OCI-LY7 (cell line): ENCODE measurements around the gene MCL1. TPM values are rescaled to one million over a fixed set of nuclear protein-coding genes. Genes with fewer than 3 reads are reported as not detected.

Experiments used
- BruUV-seq: library from RNA; stranded (reverse); fragments of 400-500 nt; replicated peaks from 2 replicates; lab custom pipeline; 2021; lab: Mats Ljungman, UMichigan
- CTCF ChIA-PET: fragments of 300-600 bp; sonication (Branson Sonifier 250); formaldehyde crosslinking; loops from one replicate; lab custom pipeline; 2022; ENCODE audit warnings: antibody characterized with exemption; ENCODE audit not compliant: unreplicated experiment; lab: Charles Lee
- POLR2A ChIA-PET: fragments of 300-600 bp; sonication (Branson Sonifier 250); formaldehyde crosslinking; loops from one replicate; lab custom pipeline; 2022; ENCODE audit warnings: antibody characterized with exemption; lab: Charles Lee
- DNase-seq: peaks from one replicate; pipeline ENCODE4 v3.0.0-alpha.2; 2015; ENCODE audit warnings: low spot score
- H2AFZ ChIP-seq: fragments of 200-600 bp; sonication (generic), shearing (Covaris generic); 2 replicates; pipeline ENCODE4 v1.6.1; 2014; ENCODE audit warnings: mild to moderate bottlenecking, antibody characterized with exemption, low read length, moderate library complexity
- H3K27ac ChIP-seq: fragments of 200-600 bp; sonication (generic); 2 replicates; pipeline ENCODE4 v1.5.1; 2014; ENCODE audit warnings: mixed run types, low read depth, mild to moderate bottlenecking, moderate library complexity, low read length, inconsistent platforms; ENCODE audit not compliant: poor library complexity, severe bottlenecking
- H3K36me3 ChIP-seq: fragments of 200-600 bp; sonication (generic); 2 replicates; pipeline ENCODE4 v1.6.1; 2014; ENCODE audit warnings: mild to moderate bottlenecking, antibody characterized with exemption, low read length, moderate library complexity, mixed read lengths; ENCODE audit not compliant: insufficient read depth
- H3K4me1 ChIP-seq: fragments of 200-600 bp; sonication (generic); 2 replicates; pipeline ENCODE4 v1.5.1; 2014; ENCODE audit warnings: mild to moderate bottlenecking, low read length; ENCODE audit not compliant: insufficient read depth, poor library complexity, severe bottlenecking
- H3K4me2 ChIP-seq: fragments of 200-600 bp; sonication (generic); 2 replicates; pipeline ENCODE4 v1.6.1; 2014; ENCODE audit warnings: mild to moderate bottlenecking, low read length
- H3K4me3 ChIP-seq: fragments of 200-600 bp; sonication (generic); 2 replicates; pipeline ENCODE4 v1.5.1; 2014; ENCODE audit warnings: mild to moderate bottlenecking, low read depth, low read length; ENCODE audit not compliant: poor library complexity, severe bottlenecking
- H3K79me2 ChIP-seq: fragments of 200-600 bp; sonication (generic); 2 replicates; pipeline ENCODE4 v1.6.1; 2016; ENCODE audit warnings: low read depth, mild to moderate bottlenecking, low read length, moderate library complexity, mixed read lengths; ENCODE audit not compliant: insufficient read depth
- H3K9me2 ChIP-seq: fragments of 200-600 bp; sonication (generic); 2 replicates; pipeline ENCODE4 v1.6.1; 2016; ENCODE audit warnings: mild to moderate bottlenecking, low read length, mixed read lengths; ENCODE audit not compliant: insufficient read depth
- H3K9me3 ChIP-seq: fragments of 200-600 bp; sonication (generic); 2 replicates; pipeline ENCODE4 v1.6.1; 2014; ENCODE audit warnings: mild to moderate bottlenecking, mixed run types, low read length, mixed read lengths
- H4K20me1 ChIP-seq: fragments of 200-600 bp; sonication (generic); 2 replicates; pipeline ENCODE4 v1.6.1; 2014; ENCODE audit warnings: mild to moderate bottlenecking, antibody characterized with exemption, low read length, moderate library complexity, mixed read lengths; ENCODE audit not compliant: insufficient read depth
- EZH2phosphoT487 ChIP-seq: fragments of 200-600 bp; sonication (generic); IDR thresholded peaks from 2 replicates; pipeline ENCODE4 v1.6.1; 2018; ENCODE audit warnings: low read depth, borderline replicate concordance, mild to moderate bottlenecking, mixed run types, antibody characterized with exemption, low read length, moderate library complexity, mixed read lengths
- intact Hi-C: fragments of 100-400 bp; cut with micrococcal nuclease; formaldehyde crosslinking; loops from one replicate; pipeline ENCODE4 v1.10.0; 2022; ENCODE audit not compliant: unreplicated experiment
- total RNA-seq, 2 experiments: library from RNA; depleted of rRNA in 1 of 2; stranded (reverse); fragments of >200 nt in 1 of 2; shearing (Covaris generic) in 1 of 2; gene quantifications; 2 replicates each; pipeline ENCODE4 v1.2.3, GENCODE V29; 2014 to 2022
- TF ChIP-seq, protein P1 (sequence below): fragments of 200-600 bp; sonication (generic); conservative IDR thresholded peaks from 2 replicates; pipeline ENCODE4 v1.5.1; 2014; ENCODE audit warnings: mild to moderate bottlenecking, antibody characterized with exemption, low read length, moderate library complexity, mixed read lengths

The MCL1 gene
- total RNA-seq, 2 experiments from 2014 or later = 102 to 157 TPM

DNA sequence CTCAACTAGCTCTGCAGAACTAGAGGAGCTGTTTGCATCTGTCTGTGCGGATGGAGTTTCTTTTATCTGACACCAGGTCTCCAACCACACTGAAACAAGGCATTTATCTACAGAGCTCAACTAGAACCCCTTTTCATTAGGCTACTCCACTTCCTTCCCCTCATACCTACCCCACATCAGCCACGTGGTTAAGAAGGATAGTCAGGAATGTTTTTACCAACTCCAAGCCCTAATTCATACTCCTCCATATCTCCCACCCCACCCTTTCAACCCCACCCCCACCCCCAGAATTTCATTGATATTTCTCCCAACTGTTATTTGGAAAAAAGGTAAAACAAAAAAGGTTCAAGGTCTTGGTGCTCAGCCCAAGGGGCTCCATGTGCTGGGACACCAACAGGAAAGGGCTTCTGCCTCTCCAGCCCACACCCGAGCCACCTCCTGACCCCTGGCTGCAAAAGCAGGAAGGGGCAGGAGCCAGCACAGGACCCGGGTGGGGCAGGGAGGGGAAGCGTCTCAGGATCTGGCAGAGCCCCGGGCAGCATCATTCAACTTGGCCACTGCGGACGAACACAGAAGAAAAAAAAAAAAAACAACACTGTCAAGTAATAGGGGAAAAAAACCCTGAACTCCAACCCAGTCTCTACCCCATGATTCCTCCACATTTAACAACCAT is 43.0 kb upstream of the MCL1 start:
- no peak for TF ChIP-seq EZH2phosphoT487
- TF ChIP-seq, protein P1, sequence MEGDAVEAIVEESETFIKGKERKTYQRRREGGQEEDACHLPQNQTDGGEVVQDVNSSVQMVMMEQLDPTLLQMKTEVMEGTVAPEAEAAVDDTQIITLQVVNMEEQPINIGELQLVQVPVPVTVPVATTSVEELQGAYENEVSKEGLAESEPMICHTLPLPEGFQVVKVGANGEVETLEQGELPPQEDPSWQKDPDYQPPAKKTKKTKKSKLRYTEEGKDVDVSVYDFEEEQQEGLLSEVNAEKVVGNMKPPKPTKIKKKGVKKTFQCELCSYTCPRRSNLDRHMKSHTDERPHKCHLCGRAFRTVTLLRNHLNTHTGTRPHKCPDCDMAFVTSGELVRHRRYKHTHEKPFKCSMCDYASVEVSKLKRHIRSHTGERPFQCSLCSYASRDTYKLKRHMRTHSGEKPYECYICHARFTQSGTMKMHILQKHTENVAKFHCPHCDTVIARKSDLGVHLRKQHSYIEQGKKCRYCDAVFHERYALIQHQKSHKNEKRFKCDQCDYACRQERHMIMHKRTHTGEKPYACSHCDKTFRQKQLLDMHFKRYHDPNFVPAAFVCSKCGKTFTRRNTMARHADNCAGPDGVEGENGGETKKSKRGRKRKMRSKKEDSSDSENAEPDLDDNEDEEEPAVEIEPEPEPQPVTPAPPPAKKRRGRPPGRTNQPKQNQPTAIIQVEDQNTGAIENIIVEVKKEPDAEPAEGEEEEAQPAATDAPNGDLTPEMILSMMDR = no peak
- H3K9me2 ChIP-seq = no peaks in the 10 kb centered on the region
- intact Hi-C loops = loop anchor here (10.0 kb wide), 2 partner anchors 138 to 302 kb away; partner anchors contain the start of genes SETDB1 and TARS2
- no peak overlapping the region for H2AFZ ChIP-seq
- peak overlapping the region; percentile 65 for H3K27ac ChIP-seq
- H3K9me3 ChIP-seq = no peaks in the 10 kb centered on the region
- peaks cover 38% of the 10 kb centered on the region for H3K4me1 ChIP-seq
- no TSS peak for BruUV-seq
- CTCF ChIA-PET = interaction anchor here (1.6 kb wide), 1 partner anchor 62 kb away, joined by 10 read pairs; no protein-coding TSS in a partner anchor
- no peak overlapping the region for H3K4me3 ChIP-seq
- H4K20me1 ChIP-seq = no peaks in the 10 kb centered on the region
- peaks cover 20% of the 10 kb centered on the region for H3K79me2 ChIP-seq
- H3K36me3 ChIP-seq = peaks cover 89% of the 10 kb centered on the region
- H3K4me2 ChIP-seq = peak overlapping the region; percentile 38
- POLR2A ChIA-PET = interaction anchor here (0.7 to 0.9 kb wide), 2 partner anchors 60 to 62 kb away, joined by 3 to 4 read pairs; no protein-coding TSS in a partner anchor
- no peak for DNase-seq

DNA sequence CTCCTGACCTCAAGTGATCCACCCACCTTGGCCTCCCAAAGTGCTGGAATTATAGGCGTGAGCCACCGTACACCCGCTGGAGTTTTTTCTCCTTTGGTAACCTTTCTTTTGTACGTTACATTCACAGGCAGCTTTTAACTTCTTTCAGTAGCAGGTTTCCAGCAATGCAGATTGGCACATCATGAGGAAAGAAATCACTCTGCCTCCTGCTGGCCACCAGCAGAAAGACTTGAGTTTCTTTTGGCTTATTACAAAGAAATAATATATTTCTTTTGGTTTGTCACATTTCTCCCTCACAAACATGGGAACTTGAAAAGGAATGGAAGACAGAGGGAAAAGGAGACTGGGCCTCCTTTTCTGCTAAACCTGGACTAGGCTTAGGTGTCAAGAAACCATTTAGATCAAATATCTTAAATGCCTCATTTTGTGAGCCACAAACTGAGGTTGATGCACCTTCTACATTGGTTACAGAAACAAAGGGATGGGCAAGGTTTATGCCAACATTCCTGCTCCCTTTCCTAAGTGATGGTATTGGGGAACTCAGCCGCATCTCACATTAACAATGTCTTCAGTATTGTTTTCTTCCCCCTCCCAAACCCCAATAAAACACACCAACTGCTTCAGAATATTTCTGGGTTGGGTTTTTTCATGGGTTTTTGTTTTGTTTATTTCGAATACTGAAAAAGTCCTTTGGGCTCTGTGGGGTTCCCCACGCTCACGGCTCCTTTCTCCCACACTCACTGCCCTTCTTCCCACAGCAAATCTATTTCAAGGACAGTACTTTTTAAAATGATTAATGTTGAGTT is 42.3 kb upstream of the MCL1 start:
- POLR2A ChIA-PET = interaction anchor here (0.7 kb wide), 1 partner anchor 60 kb away, joined by 3 read pairs; no protein-coding TSS in a partner anchor
- H3K4me1 ChIP-seq = peaks cover 38% of the 10 kb centered on the region
- intact Hi-C loops = loop anchor here (1.0 to 10.0 kb wide), 3 partner anchors 60 to 303 kb away; partner anchors contain the start of genes SETDB1 and TARS2
- peak; percentile 72 for DNase-seq
- CTCF ChIA-PET = interaction anchor here (1.5 to 2.4 kb wide), 3 partner anchors 8 to 61 kb away, joined by 4 to 12 read pairs (median 10); partner anchors contain the start of gene ENSA
- TF ChIP-seq, protein P1 = peak; percentile 87
- TF ChIP-seq EZH2phosphoT487 = no peak
- H3K4me3 ChIP-seq = no peak overlapping the region
- peaks cover 12% of the 10 kb centered on the region; the same call in 1 of the 2 replicates for H3K79me2 ChIP-seq
- TSS peak; percentile 60 for BruUV-seq
- H3K9me2 ChIP-seq = no peaks in the 10 kb centered on the region
- no peaks in the 10 kb centered on the region for H3K9me3 ChIP-seq
- H2AFZ ChIP-seq = no peak overlapping the region
- H3K27ac ChIP-seq = peak overlapping the region; percentile 65
- H3K4me2 ChIP-seq = peak overlapping the region; percentile 38
- peaks cover 89% of the 10 kb centered on the region for H3K36me3 ChIP-seq
- H4K20me1 ChIP-seq = no peaks in the 10 kb centered on the region
